SK-N-SH (cell line): ENCODE measurements around the gene CCDC57. TPM values are rescaled to one million over a fixed set of nuclear protein-coding genes. Genes with fewer than 3 reads are reported as not detected.

Source experiments
- CTCF ChIA-PET: fragments of 300-600, 350-600 bp; formaldehyde crosslinking; extraction: SDS; loops from one replicate; lab custom pipeline; 2021; lab: Yijun Ruan, JAX
- POLR2A ChIA-PET: fragments of 350-600 bp; sonication (Branson Sonifier 250); formaldehyde crosslinking; extraction: SDS; loops from one replicate; lab custom pipeline; 2020; ENCODE audit warnings: antibody characterized with exemption, inconsistent platforms; lab: Yijun Ruan, JAX
- DNase-seq: peaks from one replicate; pipeline ENCODE4 v3.0.0; 2012
- H2AFZ ChIP-seq: fragments of 200-600 bp; sonication (generic); 2 replicates; pipeline ENCODE4 v1.8.1; 2016; ENCODE audit warnings: antibody characterized with exemption, mild to moderate bottlenecking, low read depth
- H3F3A ChIP-seq: fragments of 200-600 bp; sonication (generic); replicated peaks from 2 replicates; pipeline ENCODE3; 2016; ENCODE audit warnings: antibody characterized with exemption, mild to moderate bottlenecking; ENCODE audit not compliant: insufficient read depth
- H3K27ac ChIP-seq, 2 experiments: fragments of 200-500 bp in 1 of 2; fragments of 200-600 bp in 1 of 2; sonication (Bioruptor generic) in 1 of 2; sonication (generic), shearing (Covaris generic) in 1 of 2; 2 replicates each; pipeline versions ENCODE4 v1.5.1 to v1.6.1; 2014 to 2016; ENCODE audit warnings: low read depth in 2 of 2, inconsistent platforms in 1 of 2, low read length in 1 of 2, mild to moderate bottlenecking in 1 of 2, mixed read lengths in 1 of 2
- H3K27me3 ChIP-seq: fragments of 200-600 bp; sonication (generic), shearing (Covaris generic); 2 replicates; pipeline ENCODE4 v1.6.1; 2016; ENCODE audit warnings: mixed run types; ENCODE audit not compliant: insufficient read depth
- H3K36me3 ChIP-seq, 2 experiments: fragments of 200-500 bp in 1 of 2; fragments of 200-600 bp in 1 of 2; sonication (Bioruptor generic) in 1 of 2; sonication (generic) in 1 of 2; replicated peaks in 1 of 2; 2 replicates each; pipeline versions ENCODE3 to v1.5.1; 2014 to 2016; ENCODE audit warnings: low read length in 1 of 2, mild to moderate bottlenecking in 1 of 2; ENCODE audit not compliant: insufficient read depth in 2 of 2, control insufficient read depth in 1 of 2
- H3K4me1 ChIP-seq, 2 experiments: fragments of 200-500 bp in 1 of 2; fragments of 200-600 bp in 1 of 2; sonication (Bioruptor generic) in 1 of 2; sonication (generic), shearing (Covaris generic) in 1 of 2; 2 replicates each; pipeline versions ENCODE4 v1.5.1 to v1.6.1; 2014 to 2016; ENCODE audit warnings: low read depth in 1 of 2, low read length in 1 of 2, mixed run types in 1 of 2; ENCODE audit not compliant: insufficient read depth in 2 of 2, control insufficient read depth in 1 of 2
- H3K4me2 ChIP-seq: fragments of 200-600 bp; sonication (generic), shearing (Covaris generic); 2 replicates; pipeline ENCODE4 v1.6.1; 2017; ENCODE audit warnings: mixed run types
- H3K4me3 ChIP-seq, 2 experiments: fragments of 200-500 bp in 1 of 2; fragments of 200-600 bp in 1 of 2; sonication (Bioruptor generic) in 1 of 2; sonication (generic), shearing (Covaris generic) in 1 of 2; 2 replicates each; pipeline versions ENCODE4 v1.5.1 to v1.8.1; 2014 to 2016; ENCODE audit warnings: low read depth in 2 of 2, inconsistent platforms in 1 of 2, low read length in 1 of 2, mild to moderate bottlenecking in 1 of 2, mixed read lengths in 1 of 2, moderate library complexity in 1 of 2
- H3K79me2 ChIP-seq: fragments of 200-600 bp; sonication (generic); 2 replicates; pipeline ENCODE4 v1.8.1; 2017; ENCODE audit warnings: mild to moderate bottlenecking; ENCODE audit not compliant: insufficient read depth
- H3K9ac ChIP-seq: fragments of 200-600 bp; sonication (generic); 2 replicates; pipeline ENCODE4 v1.6.1; 2017; ENCODE audit warnings: mixed run types
- H3K9me2 ChIP-seq: fragments of 200-600 bp; sonication (generic); 2 replicates; pipeline ENCODE4 v1.6.1; 2017; ENCODE audit warnings: mixed run types
- H3K9me3 ChIP-seq: fragments of 200-600 bp; sonication (generic); 2 replicates; pipeline ENCODE4 v1.6.1; 2017; ENCODE audit warnings: mixed run types, mild to moderate bottlenecking, moderate library complexity
- H4K20me1 ChIP-seq: fragments of 200-600 bp; sonication (generic); 2 replicates; pipeline ENCODE4 v1.6.1; 2017; ENCODE audit warnings: mild to moderate bottlenecking, mixed run types; ENCODE audit not compliant: insufficient read depth
- CHD2 ChIP-seq: fragments of 150-350 bp; IDR thresholded peaks from 2 replicates; pipeline ENCODE4 v1.6.1; 2018; ENCODE audit warnings: low read length; ENCODE audit not compliant: partially characterized antibody
- ELF1 ChIP-seq: IDR thresholded peaks from 2 replicates; pipeline ENCODE4 v1.4.0; 2012
- EZH2phosphoT487 ChIP-seq: fragments of 200-600 bp; sonication (generic); IDR thresholded peaks from 2 replicates; pipeline ENCODE4 v1.6.1; 2017; ENCODE audit warnings: low read depth, mixed run types, mild to moderate bottlenecking, antibody characterized with exemption, moderate library complexity, borderline replicate concordance
- FOSL2 ChIP-seq: IDR thresholded peaks from 2 replicates; pipeline ENCODE4 v1.4.0; 2012; ENCODE audit warnings: low read depth, mild to moderate bottlenecking, moderate library complexity, borderline replicate concordance
- FOXM1 ChIP-seq: IDR thresholded peaks from 2 replicates; pipeline ENCODE4 v1.4.0; 2012; ENCODE audit warnings: low read depth, mild to moderate bottlenecking
- GABPA ChIP-seq: IDR thresholded peaks from 2 replicates; pipeline ENCODE4 v1.4.0; 2012; ENCODE audit warnings: low read depth, mild to moderate bottlenecking
- GATA2 ChIP-seq: sonication (generic); formaldehyde crosslinking; IDR thresholded peaks from 2 replicates; pipeline ENCODE4 v1.5.0; 2020; ENCODE audit warnings: mild to moderate bottlenecking, missing genetic modification reagents
- JUND ChIP-seq: IDR thresholded peaks from 2 replicates; pipeline ENCODE4 v1.4.0; 2012
- MXI1 ChIP-seq: IDR thresholded peaks from 2 replicates; pipeline ENCODE4 v1.6.1; 2012; ENCODE audit warnings: mild to moderate bottlenecking, low read depth, low read length, improper control_type of control experiment
- NRF1 ChIP-seq: IDR thresholded peaks from 2 replicates; pipeline ENCODE4 v1.6.1; 2012; ENCODE audit warnings: low read depth, mild to moderate bottlenecking, low read length
- RCOR1 ChIP-seq: fragments of 150-350 bp; IDR thresholded peaks from 2 replicates; pipeline ENCODE4 v1.6.1; 2017; ENCODE audit warnings: antibody characterized with exemption, low read length
- RFX5 ChIP-seq: IDR thresholded peaks from 2 replicates; pipeline ENCODE4 v1.6.1; 2012; ENCODE audit warnings: mild to moderate bottlenecking, improper control_type of control experiment, low read length
- RXRA ChIP-seq: IDR thresholded peaks from 2 replicates; pipeline ENCODE4 v1.4.0; 2012; ENCODE audit warnings: low read depth, mild to moderate bottlenecking, borderline replicate concordance
- SIN3A ChIP-seq: IDR thresholded peaks from 2 replicates; pipeline ENCODE4 v1.6.1; 2012; ENCODE audit warnings: low read depth, mild to moderate bottlenecking, low read length, moderate library complexity, borderline replicate concordance
- TCF12 ChIP-seq: IDR thresholded peaks from 2 replicates; pipeline ENCODE4 v1.4.0; 2012
- TEAD4 ChIP-seq: IDR thresholded peaks from 2 replicates; pipeline ENCODE4 v1.4.0; 2012; ENCODE audit warnings: mild to moderate bottlenecking, borderline replicate concordance; ENCODE audit not compliant: insufficient read depth
- YY1 ChIP-seq: IDR thresholded peaks from 2 replicates; pipeline ENCODE4 v1.4.0; 2012; ENCODE audit warnings: low read depth, mild to moderate bottlenecking
- WGBS: methylation state at CpG from one replicate; pipeline ENCODE4 v1.1.6; 2017; ENCODE audit warnings: low lambda C conversion rate; 5-methylcytosine and 5-hydroxymethylcytosine counted together
- polyA plus RNA-seq, 3 experiments: library from polyadenylated mRNA; depleted of rRNA; stranded (reverse); fragments of >200 nt; gene quantifications; 2 replicates each; pipeline ENCODE4 v1.2.3, GENCODE V29; 2012
- TF ChIP-seq, protein P1 (sequence below): fragments of 150-350 bp; IDR thresholded peaks from 2 replicates; pipeline ENCODE4 v1.6.1; 2016; ENCODE audit warnings: mild to moderate bottlenecking, low read depth, low read length
- TF ChIP-seq, protein P2 (sequence below): IDR thresholded peaks from 2 replicates; pipeline ENCODE4 v1.4.0; 2012; ENCODE audit warnings: low read depth
- TF ChIP-seq, protein P3 (sequence below): fragments of 200-600 bp; sonication (generic); IDR thresholded peaks from 2 replicates; pipeline ENCODE4 v1.6.1; 2017; ENCODE audit warnings: antibody characterized with exemption, mild to moderate bottlenecking, moderate library complexity

Gene CCDC57
- polyA plus RNA-seq, 1 of the 3 experiments (the other 2 are of a cell fraction) = 68.6 TPM

DNA sequence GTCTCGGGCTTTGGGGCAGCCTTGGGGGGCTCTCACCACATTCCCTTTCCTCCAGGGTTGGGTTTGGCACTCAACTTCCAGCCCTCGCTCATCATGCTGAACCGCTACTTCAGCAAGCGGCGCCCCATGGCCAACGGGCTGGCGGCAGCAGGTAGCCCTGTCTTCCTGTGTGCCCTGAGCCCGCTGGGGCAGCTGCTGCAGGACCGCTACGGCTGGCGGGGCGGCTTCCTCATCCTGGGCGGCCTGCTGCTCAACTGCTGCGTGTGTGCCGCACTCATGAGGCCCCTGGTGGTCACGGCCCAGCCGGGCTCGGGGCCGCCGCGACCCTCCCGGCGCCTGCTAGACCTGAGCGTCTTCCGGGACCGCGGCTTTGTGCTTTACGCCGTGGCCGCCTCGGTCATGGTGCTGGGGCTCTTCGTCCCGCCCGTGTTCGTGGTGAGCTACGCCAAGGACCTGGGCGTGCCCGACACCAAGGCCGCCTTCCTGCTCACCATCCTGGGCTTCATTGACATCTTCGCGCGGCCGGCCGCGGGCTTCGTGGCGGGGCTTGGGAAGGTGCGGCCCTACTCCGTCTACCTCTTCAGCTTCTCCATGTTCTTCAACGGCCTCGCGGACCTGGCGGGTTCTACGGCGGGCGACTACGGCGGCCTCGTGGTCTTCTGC lies 24.6 kb upstream of the CCDC57 start:
- H3K9ac ChIP-seq = no peak overlapping the region
- DNase-seq = no peak
- H2AFZ ChIP-seq = no peak overlapping the region
- no peak overlapping the region for H3K4me2 ChIP-seq
- H3K79me2 ChIP-seq = peaks cover 70% of the 10 kb centered on the region; the same call in 1 of the 2 replicates
- POLR2A ChIA-PET = interaction anchor here (0.6 to 1.9 kb wide), 3 partner anchors 30 to 55 kb away, joined by 3 to 5 read pairs (median 5); no protein-coding TSS in a partner anchor
- H3K4me1 ChIP-seq = peaks cover 24 to 42% of the 10 kb centered on the region in 2 experiments; a peak in 3 of 4 replicates
- no peak overlapping the region; a peak in 1 of 4 replicates for H3K27ac ChIP-seq
- peaks cover 18 to 47% of the 10 kb centered on the region in 2 experiments for H3K36me3 ChIP-seq
- H3K4me3 ChIP-seq = no peak overlapping the region
- H3K9me2 ChIP-seq = no peaks in the 10 kb centered on the region
- no peak for TF ChIP-seq EZH2phosphoT487
- TF ChIP-seq, protein P1, sequence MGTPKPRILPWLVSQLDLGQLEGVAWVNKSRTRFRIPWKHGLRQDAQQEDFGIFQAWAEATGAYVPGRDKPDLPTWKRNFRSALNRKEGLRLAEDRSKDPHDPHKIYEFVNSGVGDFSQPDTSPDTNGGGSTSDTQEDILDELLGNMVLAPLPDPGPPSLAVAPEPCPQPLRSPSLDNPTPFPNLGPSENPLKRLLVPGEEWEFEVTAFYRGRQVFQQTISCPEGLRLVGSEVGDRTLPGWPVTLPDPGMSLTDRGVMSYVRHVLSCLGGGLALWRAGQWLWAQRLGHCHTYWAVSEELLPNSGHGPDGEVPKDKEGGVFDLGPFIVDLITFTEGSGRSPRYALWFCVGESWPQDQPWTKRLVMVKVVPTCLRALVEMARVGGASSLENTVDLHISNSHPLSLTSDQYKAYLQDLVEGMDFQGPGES = no peak
- no peak for TF ChIP-seq FOSL2
- TF ChIP-seq YY1 = no peak
- no peak for TF ChIP-seq TCF12
- TF ChIP-seq, protein P2, sequence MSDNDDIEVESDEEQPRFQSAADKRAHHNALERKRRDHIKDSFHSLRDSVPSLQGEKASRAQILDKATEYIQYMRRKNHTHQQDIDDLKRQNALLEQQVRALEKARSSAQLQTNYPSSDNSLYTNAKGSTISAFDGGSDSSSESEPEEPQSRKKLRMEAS = no peak
- TF ChIP-seq JUND = no peak
- TF ChIP-seq CHD2 = no peak
- TF ChIP-seq FOXM1 = no peak
- TF ChIP-seq TEAD4 = no peak
- no peak for TF ChIP-seq RFX5
- no peak for TF ChIP-seq ELF1
- no peak for TF ChIP-seq RCOR1
- no peak for TF ChIP-seq GATA2
- no peak for TF ChIP-seq GABPA
- TF ChIP-seq NRF1 = no peak
- TF ChIP-seq, protein P3, sequence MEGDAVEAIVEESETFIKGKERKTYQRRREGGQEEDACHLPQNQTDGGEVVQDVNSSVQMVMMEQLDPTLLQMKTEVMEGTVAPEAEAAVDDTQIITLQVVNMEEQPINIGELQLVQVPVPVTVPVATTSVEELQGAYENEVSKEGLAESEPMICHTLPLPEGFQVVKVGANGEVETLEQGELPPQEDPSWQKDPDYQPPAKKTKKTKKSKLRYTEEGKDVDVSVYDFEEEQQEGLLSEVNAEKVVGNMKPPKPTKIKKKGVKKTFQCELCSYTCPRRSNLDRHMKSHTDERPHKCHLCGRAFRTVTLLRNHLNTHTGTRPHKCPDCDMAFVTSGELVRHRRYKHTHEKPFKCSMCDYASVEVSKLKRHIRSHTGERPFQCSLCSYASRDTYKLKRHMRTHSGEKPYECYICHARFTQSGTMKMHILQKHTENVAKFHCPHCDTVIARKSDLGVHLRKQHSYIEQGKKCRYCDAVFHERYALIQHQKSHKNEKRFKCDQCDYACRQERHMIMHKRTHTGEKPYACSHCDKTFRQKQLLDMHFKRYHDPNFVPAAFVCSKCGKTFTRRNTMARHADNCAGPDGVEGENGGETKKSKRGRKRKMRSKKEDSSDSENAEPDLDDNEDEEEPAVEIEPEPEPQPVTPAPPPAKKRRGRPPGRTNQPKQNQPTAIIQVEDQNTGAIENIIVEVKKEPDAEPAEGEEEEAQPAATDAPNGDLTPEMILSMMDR = no peak
- no peak for TF ChIP-seq RXRA
- TF ChIP-seq SIN3A = no peak
- no peak for TF ChIP-seq MXI1
- CTCF ChIA-PET = interaction anchor here (0.6 to 10.9 kb wide), 47 partner anchors 8 to 374 kb away, joined by 3 to 153 read pairs (median 6); partner anchors contain the start of genes CD7, DCXR and SLC16A3
- no peaks in the 10 kb centered on the region for H3K9me3 ChIP-seq
- peaks cover 28% of the 10 kb centered on the region for H3F3A ChIP-seq
- peaks cover 73% of the 10 kb centered on the region for H4K20me1 ChIP-seq
- no peaks in the 10 kb centered on the region for H3K27me3 ChIP-seq
- WGBS = 96% methylated on average over 50 of the region's 59 CpGs
